ENCODE results near the gene BORCS6. TPM values are rescaled to one million over a fixed set of nuclear protein-coding genes. Genes with fewer than 3 reads are reported as not detected.

Gene BORCS6
- total and polyA plus RNA-seq, 2 of the 13 experiments (the other 11 are each of a cell fraction or from before 2014, with no cell fraction given), result 2.0 to 5.1 TPM

- TF ChIP-seq ZNF546 (CRISPR knock-in tag; conservative IDR thresholded peaks at IDR 0.05) (0 out of 2 replicates have a peak, but pooled peaks have one; percentile 68), CBX1 (IDR thresholded peaks at IDR 0.05; ENCODE audit: low read depth) (no peak), ATF7-NPFF (CRISPR knock-in tag; IDR thresholded peaks at IDR 0.05; ENCODE audit: low read depth) (0 out of 2 replicates have a peak, but pooled peaks have one; percentile 41), ZGPAT (CRISPR knock-in tag; IDR thresholded peaks at IDR 0.05) (peak; percentile 50; the same call in 1 of the 2 replicates), FUBP1 (CRISPR knock-in tag; IDR thresholded peaks at IDR 0.05; ENCODE audit: borderline replicate concordance) (no peak), EP300 (IDR thresholded peaks at IDR 0.05; ENCODE audit: low read depth in 2 of 2, low read length in 2 of 2) (peak in 1 of 2 experiments; percentile 6; a peak in 1 of 4 replicates), EP300 (CRISPR knock-in tag; IDR thresholded peaks at IDR 0.05; ENCODE audit: borderline replicate concordance) (no peak), HNF1B (CRISPR knock-in tag; IDR thresholded peaks at IDR 0.05) (peak; percentile 46; the same call in 1 of the 2 replicates), KLF6 (CRISPR knock-in tag; IDR thresholded peaks at IDR 0.05) (0 out of 2 replicates have a peak, but pooled peaks have one; percentile 14), MAFG (CRISPR knock-in tag; IDR thresholded peaks at IDR 0.05) (no peak), FOXK1 (CRISPR knock-in tag; IDR thresholded peaks at IDR 0.05; ENCODE audit: borderline replicate concordance, low read depth) (peak; percentile 32; the same call in 1 of the 2 replicates), RARG (CRISPR knock-in tag; IDR thresholded peaks at IDR 0.05; ENCODE audit: low read depth) (no peak), ZNF333 (CRISPR knock-in tag; IDR thresholded peaks at IDR 0.05; ENCODE audit: borderline replicate concordance) (peak; percentile 82; the same call in 1 of the 2 replicates), MXD3 (CRISPR knock-in tag; IDR thresholded peaks at IDR 0.05) (no peak; the same call in 1 of the 2 replicates), ZNF350 (CRISPR knock-in tag; IDR thresholded peaks at IDR 0.05; ENCODE audit: borderline replicate concordance, low read depth) (no peak), ERF (CRISPR knock-in tag; IDR thresholded peaks at IDR 0.05) (0 out of 2 replicates have a peak, but pooled peaks have one; percentile 35), ATM (IDR thresholded peaks at IDR 0.05; ENCODE audit: borderline replicate concordance) (no peak), KLF12 (CRISPR knock-in tag; IDR thresholded peaks at IDR 0.05; ENCODE audit: borderline replicate concordance) (no peak; the same call in 1 of the 2 replicates), STAT6 (CRISPR knock-in tag; IDR thresholded peaks at IDR 0.05; ENCODE audit: borderline replicate concordance) (no peak), ZNF550 (CRISPR knock-in tag; IDR thresholded peaks at IDR 0.05; ENCODE audit: borderline replicate concordance) (no peak)
Observed at GRCh38 chr17:8189711-8190477, at the start of gene BORCS6 (continued).

Data from HepG2 (cell line).